HG03432 (cell line): ENCODE results near the gene CARD19.
"Not testable (repeated sequence)": the region's sequence is repeated elsewhere in the genome, so short reads cannot be mapped to it uniquely, and the experiment has no call there.

Experiments used
- ATAC-seq: cut with Tn5 transposase; IDR thresholded peaks from one replicate; pipeline ENCODE4 v1.9.1; 2021; ENCODE audit warnings: mild to moderate bottlenecking, moderate library complexity; ENCODE audit not compliant: unreplicated experiment

Gene CARD19

GRCh38 chr9:93099551-93100275 lies 3.7 kb downstream of the CARD19 start:
- ATAC-seq = no peak

- no peak for ATAC-seq
These were observed 4.2 kb downstream of the CARD19 start for GRCh38 chr9:93100276-93100636.

- not testable (repeated sequence) for ATAC-seq
These were observed 5.1 kb downstream of the CARD19 start for GRCh38 chr9:93101086-93101485.

GRCh38 chr9:93105620-93106019 lies 9.6 kb downstream of the CARD19 start:
- ATAC-seq = no peak

GRCh38 chr9:93107151-93107824 lies 11.3 kb downstream of the CARD19 start:
- ATAC-seq = no peak

- no peak for ATAC-seq
These were observed 11.8 kb downstream of the CARD19 start for GRCh38 chr9:93107825-93108161.

GRCh38 chr9:93108291-93109041 lies 12.4 kb downstream of the CARD19 start:
- ATAC-seq = no peak

- no peak for ATAC-seq
These were observed 14.4 kb downstream of the CARD19 start for GRCh38 chr9:93110311-93110855.

- no peak for ATAC-seq
These were observed 15.0 kb downstream of the CARD19 start for GRCh38 chr9:93111001-93111370.

- ATAC-seq = no peak
These were observed 15.5 kb downstream of the CARD19 start for GRCh38 chr9:93111371-93112115.

GRCh38 chr9:93112116-93112863 lies 16.3 kb downstream of the CARD19 start:
- ATAC-seq = no peak

GRCh38 chr9:93112864-93113389 lies 16.9 kb downstream of the CARD19 start:
- no peak for ATAC-seq

- ATAC-seq = no peak
These were observed 18.4 kb downstream of the CARD19 start for GRCh38 chr9:93114169-93114983.

GRCh38 chr9:93114984-93115335 lies 18.9 kb downstream of the CARD19 start:
- no peak for ATAC-seq

GRCh38 chr9:93115486-93116071 lies 19.6 kb downstream of the CARD19 start:
- no peak for ATAC-seq

GRCh38 chr9:93116072-93116961 lies 20.3 kb downstream of the CARD19 start:
- no peak for ATAC-seq

- ATAC-seq = not testable (repeated sequence)
These were observed 21.5 kb downstream of the CARD19 start for GRCh38 chr9:93117521-93117920.
